Heart left ventricle (tissue), 13 donors: ENCODE results near the gene GALP.
"Not testable (repeated sequence)": the region's sequence is repeated elsewhere in the genome, so short reads cannot be mapped to it uniquely, and the experiment has no call there.

Experiments used
- CTCF ChIP-seq, 12 donors: fragments of 200-600 bp; sonication (generic) in 4 of 12; IDR thresholded peaks; one replicate each; pipeline versions ENCODE4 v1.5.0 to v1.8.0; 2018 to 2022; ENCODE audit warnings: antibody characterized with exemption in 12 of 12, mild to moderate bottlenecking in 5 of 12
- POLR2A ChIP-seq, 2 donors: fragments of 450-650 bp; IDR thresholded peaks; one replicate each; pipeline ENCODE4 v1.6.1; 2017; ENCODE audit warnings: antibody characterized with exemption in 2 of 2, mild to moderate bottlenecking in 2 of 2, moderate library complexity in 2 of 2
- donor health status: ischemic (EF 13 %, LVEDD 7.1; RV severe dilation, severe dysfunction).
- donor health status: DM: no; HTN: yes; CAD: no.
- donor health status: DM: no; HTN: no; CAD: no.
- donor health status: ischemic (EF 25% LVEDD 6.9; RV normal size, moderate dysfunction).
- donor health status: ischemic (EF 25% LVEDD 5.7; RV mildly dilated, moderate dysfunction).
- donor health status: ischemic (EF 35%, LVEDD 5.7; RV mildly dilated, moderate dysfunction).
- donor health status: nonischemic (EF 11% LVEDD 7.7; RV severe dilation, severe dysfunction).
- donor health status: DM: yes; HTN: yes; CAD: no.
- donor health status: PGD.
- donor health status: ischemic (EF 29% LVEDD 5.4; RV normal size, mild dysfunction).
- donor health status: nonischemic (EF 23%, LVEDD 6.1; RV moderate dilation, normal function).

- TF ChIP-seq CTCF, POLR2A (IDR thresholded peaks at IDR 0.05): not testable (repeated sequence)
These were observed 21.8 kb downstream of the GALP start, which contains the start of gene ZSCAN5B for GRCh38 chr19:56197646-56198045.
